Mucosa of descending colon (tissue), 3 donors: Measurements from ENCODE around the gene ZCCHC7. TPM values are rescaled to one million over a fixed set of nuclear protein-coding genes. Genes with fewer than 3 reads are reported as not detected.
"Not testable (repeated sequence)": the region's sequence is repeated elsewhere in the genome, so short reads cannot be mapped to it uniquely, and the experiment has no call there.

Experiments used
- ATAC-seq: fragments of 200-7000 bp; cut with Tn5 transposase; one replicate; pipeline ENCODE4 v1.9.1; 2020; ENCODE audit warnings: mild to moderate bottlenecking, moderate library complexity
- DNase-seq, 3 donors: peaks; one replicate each; pipeline ENCODE4 v3.0.0-alpha.2; 2020
- H3K36me3 ChIP-seq: fragments of 200-600 bp; one replicate; pipeline ENCODE4 v1.8.0; 2021; ENCODE audit warnings: low read depth, mild to moderate bottlenecking
- H3K4me1 ChIP-seq: fragments of 200-600 bp; one replicate; pipeline ENCODE4 v1.8.0; 2021; ENCODE audit warnings: low read depth, mild to moderate bottlenecking
- H3K4me3 ChIP-seq: fragments of 200-600 bp; one replicate; pipeline ENCODE4 v1.8.0; 2021; ENCODE audit warnings: mild to moderate bottlenecking
- H3K9me3 ChIP-seq: fragments of 200-600 bp; one replicate; pipeline ENCODE4 v1.8.0; 2021; ENCODE audit warnings: mild to moderate bottlenecking
- intact Hi-C, 2 donors: fragments of 100-400 bp; cut with DNase I in 1 of 2; cut with micrococcal nuclease in 1 of 2; formaldehyde crosslinking; loops; one replicate each; pipeline versions ENCODE4 v1.11.0 to v1.11.1; 2022; cut with DNase I, micrococcal nuclease
- total RNA-seq, 3 donors: library from RNA; stranded (reverse); fragmentation: NEBNext Ultra II Directional in 2 of 3; extraction: Animal tissue kit (Norgen Biotek cat#: 25700) in 2 of 3; gene quantifications; one replicate each; pipeline versions ENCODE4 v1.2.1 to v1.2.4, GENCODE V29; 2021 to 2023
- TF ChIP-seq, protein P1 (sequence below): fragments of 200-600 bp; IDR thresholded peaks from one replicate; pipeline ENCODE4 v1.8.0; 2022; ENCODE audit warnings: antibody characterized with exemption, mild to moderate bottlenecking
- donor health status: DM: no; HTN: no; CAD: no; lungs with moderate emphysema.
- donor health status: DM: no; HTN: no; CAD: no.
- donor health status: DM: no; HTN: yes; CAD: no.

ZCCHC7 gene
- total RNA-seq, 3 donors from 2014 or later: 18.3 to 25.7 (median 19.7) TPM

DNA sequence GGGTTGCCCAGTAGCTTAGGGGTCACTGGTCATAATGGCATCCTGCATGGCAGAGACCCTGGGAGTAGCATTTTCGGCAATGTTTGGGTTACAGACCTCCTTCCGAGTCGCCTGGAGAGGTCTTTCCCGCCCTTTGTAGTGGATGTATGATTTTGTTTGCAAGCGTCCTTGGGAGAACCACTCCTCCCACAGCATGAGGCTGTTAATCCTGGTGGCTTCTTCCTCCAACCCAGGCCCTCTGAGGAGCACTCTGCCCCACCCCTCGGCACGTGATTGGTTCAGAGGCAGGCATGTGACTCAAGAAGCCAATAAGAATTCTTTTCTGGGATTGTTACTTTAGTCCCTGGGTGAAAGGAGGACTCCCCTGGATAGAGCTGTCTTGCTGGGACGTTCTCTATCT is 271.9 kb downstream of the ZCCHC7 start:
- DNase-seq (no peak), ATAC-seq (no peak)
- Histone ChIP-seq H3K4me1 (no peaks in the 10 kb centered on the region), H3K4me3 (no peak overlapping the region), H3K36me3 (no peaks in the 10 kb centered on the region), H3K9me3 (no peaks in the 10 kb centered on the region)
- TF ChIP-seq, protein P1, sequence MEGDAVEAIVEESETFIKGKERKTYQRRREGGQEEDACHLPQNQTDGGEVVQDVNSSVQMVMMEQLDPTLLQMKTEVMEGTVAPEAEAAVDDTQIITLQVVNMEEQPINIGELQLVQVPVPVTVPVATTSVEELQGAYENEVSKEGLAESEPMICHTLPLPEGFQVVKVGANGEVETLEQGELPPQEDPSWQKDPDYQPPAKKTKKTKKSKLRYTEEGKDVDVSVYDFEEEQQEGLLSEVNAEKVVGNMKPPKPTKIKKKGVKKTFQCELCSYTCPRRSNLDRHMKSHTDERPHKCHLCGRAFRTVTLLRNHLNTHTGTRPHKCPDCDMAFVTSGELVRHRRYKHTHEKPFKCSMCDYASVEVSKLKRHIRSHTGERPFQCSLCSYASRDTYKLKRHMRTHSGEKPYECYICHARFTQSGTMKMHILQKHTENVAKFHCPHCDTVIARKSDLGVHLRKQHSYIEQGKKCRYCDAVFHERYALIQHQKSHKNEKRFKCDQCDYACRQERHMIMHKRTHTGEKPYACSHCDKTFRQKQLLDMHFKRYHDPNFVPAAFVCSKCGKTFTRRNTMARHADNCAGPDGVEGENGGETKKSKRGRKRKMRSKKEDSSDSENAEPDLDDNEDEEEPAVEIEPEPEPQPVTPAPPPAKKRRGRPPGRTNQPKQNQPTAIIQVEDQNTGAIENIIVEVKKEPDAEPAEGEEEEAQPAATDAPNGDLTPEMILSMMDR: no peak
- intact Hi-C loops: no loop called here

DNA sequence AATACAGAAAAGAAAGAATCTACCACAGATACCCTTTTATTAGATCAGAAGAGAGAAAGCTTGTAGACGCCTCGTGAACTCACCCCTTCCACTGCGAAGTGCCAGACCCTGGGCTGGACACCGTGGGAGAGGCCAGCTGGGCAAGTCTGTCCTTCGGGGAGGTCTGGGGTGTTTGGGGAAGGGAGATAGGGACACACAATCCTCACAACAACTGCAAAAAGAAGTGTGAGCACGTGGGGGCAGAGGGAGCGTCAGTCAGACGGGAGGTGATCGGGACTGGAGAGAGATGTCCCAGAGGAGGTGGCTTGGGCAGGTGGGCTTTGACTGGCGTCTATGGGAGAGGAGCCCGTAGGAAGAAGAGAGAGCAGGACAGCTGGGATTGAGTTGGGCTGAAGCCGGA is 274.9 kb downstream of the ZCCHC7 start:
- H3K36me3 ChIP-seq: no peaks in the 10 kb centered on the region
- H3K4me1 ChIP-seq: no peaks in the 10 kb centered on the region
- no peaks in the 10 kb centered on the region for H3K9me3 ChIP-seq
- no peak for ATAC-seq
- intact Hi-C loops: no loop called here
- DNase-seq: no peak
- TF ChIP-seq, protein P1: no peak
- no peak overlapping the region for H3K4me3 ChIP-seq

DNA sequence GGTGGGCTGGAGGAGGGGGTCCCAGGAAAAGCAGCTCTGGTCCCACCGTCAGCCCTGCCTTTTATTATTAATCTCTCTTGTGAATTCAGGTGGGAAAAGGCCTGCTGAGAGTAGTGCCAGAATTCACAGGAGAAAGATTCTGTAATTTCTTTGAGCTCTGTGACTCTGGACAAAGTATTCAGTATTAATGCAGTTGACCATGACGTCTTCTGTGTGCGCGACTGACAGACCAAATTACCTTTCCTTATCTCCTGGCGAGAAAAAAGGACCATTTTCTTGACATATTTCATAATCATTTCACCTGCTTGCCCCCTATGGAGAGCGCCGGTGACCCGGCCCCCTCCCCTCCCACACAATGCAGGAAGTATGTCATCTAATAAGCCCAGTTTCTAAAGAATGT is 275.3 kb downstream of the ZCCHC7 start:
- Histone ChIP-seq H3K4me3 (no peak overlapping the region), H3K36me3 (no peaks in the 10 kb centered on the region), H3K4me1 (no peaks in the 10 kb centered on the region), H3K9me3 (no peaks in the 10 kb centered on the region)
- intact Hi-C loops: no loop called here
- DNase-seq (no peak), ATAC-seq (no peak)
- TF ChIP-seq, protein P1: no peak

DNA sequence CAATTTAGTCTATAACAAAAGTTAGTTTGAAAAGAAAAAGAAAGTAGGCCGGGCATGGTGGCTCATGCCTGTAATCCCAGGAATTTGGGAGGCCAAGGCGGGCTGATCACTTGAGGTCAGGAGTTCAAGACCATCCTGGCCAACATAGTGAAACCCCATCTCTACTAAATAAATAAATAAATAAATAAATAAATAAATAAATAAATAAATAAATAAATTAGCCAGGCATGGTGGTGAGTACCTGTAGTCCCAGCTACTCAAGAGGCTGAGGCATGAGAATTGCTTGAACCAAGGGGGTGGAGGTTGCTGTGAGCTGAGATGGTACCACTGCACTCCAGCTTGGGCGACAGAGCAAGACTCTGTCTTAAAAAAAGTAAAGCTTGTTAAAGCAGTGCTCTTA is 277.6 kb downstream of the ZCCHC7 start:
- ATAC-seq, DNase-seq, H3K36me3 ChIP-seq, intact Hi-C loops, H3K4me1 ChIP-seq, H3K9me3 ChIP-seq, H3K4me3 ChIP-seq: not testable (repeated sequence)

DNA sequence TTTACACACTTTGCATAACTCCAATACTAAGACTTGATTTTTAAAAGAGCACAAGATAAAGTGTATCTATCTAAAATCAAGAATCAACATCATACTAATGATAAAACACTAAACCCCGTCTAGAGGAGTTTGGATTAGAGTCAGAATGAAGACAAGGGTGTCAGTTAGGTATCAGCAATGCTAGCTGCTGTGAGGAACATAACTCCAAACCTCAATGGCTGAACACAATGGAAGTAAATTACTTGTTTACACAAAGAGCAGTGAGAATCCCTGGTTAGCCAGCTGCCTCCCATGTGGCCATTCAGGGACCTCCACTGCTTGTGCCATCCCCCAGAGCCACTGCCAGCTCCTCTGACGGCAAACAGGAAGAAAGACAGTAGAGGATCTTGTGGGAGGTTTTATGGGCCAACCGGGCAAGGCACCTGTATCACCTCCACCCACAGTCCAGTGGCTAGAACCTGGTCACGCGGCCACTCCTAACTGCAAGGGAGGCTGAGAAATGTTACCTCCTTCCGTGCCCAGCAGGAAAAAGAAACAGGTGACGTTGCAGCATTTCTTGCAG is 278.2 kb downstream of the ZCCHC7 start:
- H3K36me3 ChIP-seq: no peaks in the 10 kb centered on the region
- no peak overlapping the region for H3K4me3 ChIP-seq
- TF ChIP-seq, protein P1: no peak
- H3K4me1 ChIP-seq: no peaks in the 10 kb centered on the region
- ATAC-seq: no peak
- no peak for DNase-seq
- no peaks in the 10 kb centered on the region for H3K9me3 ChIP-seq
- intact Hi-C loops: no loop called here

DNA sequence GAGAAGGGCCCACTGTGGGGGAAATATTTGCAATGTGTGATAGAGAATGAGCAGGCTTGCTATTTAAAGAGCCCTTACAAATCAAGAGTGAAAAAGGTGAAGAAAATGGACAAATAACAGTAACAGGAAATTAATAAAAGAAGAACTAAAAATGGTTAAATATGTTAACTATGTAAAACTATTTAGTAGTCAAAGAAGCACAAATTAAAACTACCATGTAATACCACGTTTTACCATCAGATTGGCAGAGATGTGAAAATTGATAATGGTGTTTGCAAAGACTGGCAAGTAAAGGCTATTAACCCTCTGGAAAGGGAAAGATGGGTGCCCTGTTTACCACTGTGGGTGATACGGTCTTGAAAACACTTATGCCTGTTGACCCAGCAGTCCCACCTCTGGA is 279.0 kb downstream of the ZCCHC7 start:
- ATAC-seq: no peak
- Histone ChIP-seq H3K9me3 (no peaks in the 10 kb centered on the region), H3K4me3 (no peak overlapping the region), H3K4me1 (no peaks in the 10 kb centered on the region), H3K36me3 (no peaks in the 10 kb centered on the region)
- DNase-seq: no peak
- TF ChIP-seq, protein P1: no peak
- intact Hi-C loops: no loop called here
